ENCODE measurements around the gene IL37. TPM values are rescaled to one million over a fixed set of nuclear protein-coding genes. Genes with fewer than 3 reads are reported as not detected.

IL37 gene
- total and polyA plus RNA-seq, 10 donors: not detected

- Histone ChIP-seq H3K4me1 (no peaks in the 10 kb centered on the region), H3K27ac (no peak overlapping the region), H3K36me3 (no peaks in the 10 kb centered on the region), H3K9me3 (peaks cover 0 to 41% (median 17%) of the 10 kb centered on the region in 8 donors), H3K27me3 (replicated peaks in 1 of 7) (peaks cover 0 to 6% (median 0%) of the 10 kb centered on the region in 7 donors), H3K4me3 (no peak overlapping the region)
- intact Hi-C loops (cut with DNase I; ENCODE audit: low total_unique reads): no loop called here
- WGBS, 5 donors: 40 to 61% (median 53%) methylated on average over 2 of the region's 2 CpGs
- DNase-seq: no peak
- TF ChIP-seq POLR2AphosphoS5 (IDR thresholded peaks at IDR 0.05): no peak
- no peak for TF ChIP-seq CTCF (IDR thresholded peaks at IDR 0.05 in 8 of 11, conservative IDR thresholded peaks at IDR 0.05 in 3 of 11)
- TF ChIP-seq POLR2A (IDR thresholded peaks at IDR 0.05): no peak
Observed at GRCh38 chr2:112947374-112947773, 36.4 kb downstream of the IL37 start.

GRCh38 chr2:112949456-112949855 lies 38.5 kb downstream of the IL37 start:
- H3K4me1 ChIP-seq: no peaks in the 10 kb centered on the region
- TF ChIP-seq CTCF (IDR thresholded peaks at IDR 0.05 in 8 of 11, conservative IDR thresholded peaks at IDR 0.05 in 3 of 11): no peak
- no peak for TF ChIP-seq POLR2AphosphoS5 (IDR thresholded peaks at IDR 0.05)
- no peak for TF ChIP-seq POLR2A (IDR thresholded peaks at IDR 0.05)
- peaks cover 0 to 41% (median 17%) of the 10 kb centered on the region in 8 donors for H3K9me3 ChIP-seq
- intact Hi-C loops (cut with DNase I; ENCODE audit: low total_unique reads): no loop called here
- H3K36me3 ChIP-seq: no peaks in the 10 kb centered on the region
- H3K4me3 ChIP-seq: no peak overlapping the region
- H3K27me3 ChIP-seq (replicated peaks in 1 of 7): peaks cover 0 to 6% (median 0%) of the 10 kb centered on the region in 7 donors
- no peak for DNase-seq
- H3K27ac ChIP-seq: no peak overlapping the region
- WGBS, 5 donors: 69 to 90% (median 85%) methylated on average over 8 of the region's 8 CpGs

GRCh38 chr2:112954364-112954763 lies 43.4 kb downstream of the IL37 start:
- intact Hi-C loops (cut with DNase I; ENCODE audit: low total_unique reads): no loop called here
- TF ChIP-seq POLR2AphosphoS5 (IDR thresholded peaks at IDR 0.05) (no peak), POLR2A (IDR thresholded peaks at IDR 0.05) (no peak), CTCF (IDR thresholded peaks at IDR 0.05 in 8 of 11, conservative IDR thresholded peaks at IDR 0.05 in 3 of 11) (no peak)
- Histone ChIP-seq H3K4me1 (no peaks in the 10 kb centered on the region), H3K27me3 (replicated peaks in 1 of 7) (peaks cover 0 to 16% (median 0%) of the 10 kb centered on the region in 7 donors), H3K9me3 (peaks cover 0 to 6% (median 0%) of the 10 kb centered on the region in 8 donors), H3K4me3 (no peak overlapping the region), H3K36me3 (no peaks in the 10 kb centered on the region), H3K27ac (no peak overlapping the region)
- no peak for DNase-seq
- 90 to 94% (median 92%) methylated on average over 7 of the region's 7 CpGs for WGBS, 5 donors

GRCh38 chr2:112957511-112957910 lies 46.5 kb downstream of the IL37 start:
- Histone ChIP-seq H3K36me3 (no peaks in the 10 kb centered on the region), H3K27me3 (replicated peaks in 1 of 7) (peaks cover 0 to 10% (median 0%) of the 10 kb centered on the region in 7 donors), H3K4me3 (no peak overlapping the region), H3K27ac (no peak overlapping the region), H3K9me3 (no peaks in the 10 kb centered on the region), H3K4me1 (no peaks in the 10 kb centered on the region)
- intact Hi-C loops (cut with DNase I; ENCODE audit: low total_unique reads): loop anchor here (5.0 kb wide), 1 partner anchor 210 kb away; no protein-coding TSS in a partner anchor
- TF ChIP-seq POLR2A (IDR thresholded peaks at IDR 0.05): no peak
- 95 to 99% (median 97%) methylated on average over 3 of the region's 3 CpGs for WGBS, 5 donors
- no peak for DNase-seq
